Measurements from ENCODE around the gene PWWP2A. TPM values are rescaled to one million over a fixed set of nuclear protein-coding genes. Genes with fewer than 3 reads are reported as not detected.
A peak's percentile ranks its signal among the peaks of the same experiment; 100 is the strongest.

Gene PWWP2A
- total RNA-seq, 1 experiment from 2014 or later, result 61.1 TPM

DNA sequence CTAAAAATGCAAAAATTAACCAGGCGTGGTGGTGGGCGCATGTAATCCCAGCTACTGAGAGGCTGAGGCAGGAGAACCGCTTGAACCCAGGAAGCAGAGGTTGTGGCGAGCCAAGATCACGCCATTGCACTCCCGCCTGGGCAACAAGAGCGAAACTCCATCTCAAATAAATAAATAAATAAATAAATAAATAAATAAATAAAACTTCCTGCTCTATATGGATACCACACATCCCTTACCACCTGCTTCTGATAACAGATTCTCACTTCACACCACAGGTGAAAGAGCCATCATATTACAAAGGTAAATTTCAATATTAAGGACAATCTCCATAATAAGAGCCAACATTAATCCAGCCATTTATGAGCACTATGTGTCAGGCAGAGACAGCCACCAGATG is 9.4 kb upstream of the PWWP2A start (continued):
- TF ChIP-seq MXD4 (CRISPR knock-in tag; IDR thresholded peaks at IDR 0.05; ENCODE audit: borderline replicate concordance), result no peak
- TF ChIP-seq, protein P1, sequence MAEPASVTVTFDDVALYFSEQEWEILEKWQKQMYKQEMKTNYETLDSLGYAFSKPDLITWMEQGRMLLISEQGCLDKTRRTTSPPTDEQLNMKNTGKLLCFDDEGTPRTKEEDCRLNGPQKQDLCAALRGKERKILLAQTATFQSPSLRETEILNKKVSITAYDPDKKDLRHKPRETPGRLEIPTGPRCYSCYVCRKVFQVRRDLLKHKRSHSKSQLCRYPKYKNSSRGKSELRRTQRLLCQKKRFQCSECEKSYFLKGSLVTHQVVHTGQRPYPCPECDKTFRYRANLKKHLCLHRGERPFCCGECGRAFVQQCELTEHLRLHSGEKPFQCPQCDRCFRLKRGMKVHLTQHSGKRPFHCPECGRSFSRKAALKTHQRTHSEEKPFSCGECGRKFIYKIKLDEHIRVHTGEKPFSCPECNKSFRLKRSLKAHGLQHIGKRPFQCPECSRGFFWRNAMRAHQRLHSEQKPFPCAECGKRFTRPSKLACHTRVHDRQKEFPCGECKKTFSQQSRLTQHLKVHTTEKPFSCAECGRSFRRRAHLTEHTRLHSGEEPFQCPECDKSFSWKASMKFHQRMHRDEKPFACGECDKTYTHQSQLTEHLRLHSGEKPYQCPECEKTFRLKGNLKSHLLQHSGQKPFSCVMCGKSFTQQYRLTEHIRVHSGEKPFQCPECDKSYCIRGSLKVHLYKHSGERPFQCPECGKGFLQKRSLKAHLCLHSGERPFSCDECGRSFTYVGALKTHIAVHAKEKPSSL (CRISPR knock-in tag; conservative IDR thresholded peaks at IDR 0.05), result no peak
- TF ChIP-seq KAT7 (CRISPR knock-in tag; IDR thresholded peaks at IDR 0.05; ENCODE audit: borderline replicate concordance), result no peak
- no peak for TF ChIP-seq NR2C2 (CRISPR knock-in tag; IDR thresholded peaks at IDR 0.05)
- TF ChIP-seq, protein P2, sequence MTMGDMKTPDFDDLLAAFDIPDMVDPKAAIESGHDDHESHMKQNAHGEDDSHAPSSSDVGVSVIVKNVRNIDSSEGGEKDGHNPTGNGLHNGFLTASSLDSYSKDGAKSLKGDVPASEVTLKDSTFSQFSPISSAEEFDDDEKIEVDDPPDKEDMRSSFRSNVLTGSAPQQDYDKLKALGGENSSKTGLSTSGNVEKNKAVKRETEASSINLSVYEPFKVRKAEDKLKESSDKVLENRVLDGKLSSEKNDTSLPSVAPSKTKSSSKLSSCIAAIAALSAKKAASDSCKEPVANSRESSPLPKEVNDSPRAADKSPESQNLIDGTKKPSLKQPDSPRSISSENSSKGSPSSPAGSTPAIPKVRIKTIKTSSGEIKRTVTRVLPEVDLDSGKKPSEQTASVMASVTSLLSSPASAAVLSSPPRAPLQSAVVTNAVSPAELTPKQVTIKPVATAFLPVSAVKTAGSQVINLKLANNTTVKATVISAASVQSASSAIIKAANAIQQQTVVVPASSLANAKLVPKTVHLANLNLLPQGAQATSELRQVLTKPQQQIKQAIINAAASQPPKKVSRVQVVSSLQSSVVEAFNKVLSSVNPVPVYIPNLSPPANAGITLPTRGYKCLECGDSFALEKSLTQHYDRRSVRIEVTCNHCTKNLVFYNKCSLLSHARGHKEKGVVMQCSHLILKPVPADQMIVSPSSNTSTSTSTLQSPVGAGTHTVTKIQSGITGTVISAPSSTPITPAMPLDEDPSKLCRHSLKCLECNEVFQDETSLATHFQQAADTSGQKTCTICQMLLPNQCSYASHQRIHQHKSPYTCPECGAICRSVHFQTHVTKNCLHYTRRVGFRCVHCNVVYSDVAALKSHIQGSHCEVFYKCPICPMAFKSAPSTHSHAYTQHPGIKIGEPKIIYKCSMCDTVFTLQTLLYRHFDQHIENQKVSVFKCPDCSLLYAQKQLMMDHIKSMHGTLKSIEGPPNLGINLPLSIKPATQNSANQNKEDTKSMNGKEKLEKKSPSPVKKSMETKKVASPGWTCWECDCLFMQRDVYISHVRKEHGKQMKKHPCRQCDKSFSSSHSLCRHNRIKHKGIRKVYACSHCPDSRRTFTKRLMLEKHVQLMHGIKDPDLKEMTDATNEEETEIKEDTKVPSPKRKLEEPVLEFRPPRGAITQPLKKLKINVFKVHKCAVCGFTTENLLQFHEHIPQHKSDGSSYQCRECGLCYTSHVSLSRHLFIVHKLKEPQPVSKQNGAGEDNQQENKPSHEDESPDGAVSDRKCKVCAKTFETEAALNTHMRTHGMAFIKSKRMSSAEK (CRISPR knock-in tag; IDR thresholded peaks at IDR 0.05; ENCODE audit: borderline replicate concordance), result no peak
- TF ChIP-seq MLX (CRISPR knock-in tag; IDR thresholded peaks at IDR 0.05), result no peak
- no peak for TF ChIP-seq E2F5 (CRISPR knock-in tag; IDR thresholded peaks at IDR 0.05)
- TF ChIP-seq, protein P3, sequence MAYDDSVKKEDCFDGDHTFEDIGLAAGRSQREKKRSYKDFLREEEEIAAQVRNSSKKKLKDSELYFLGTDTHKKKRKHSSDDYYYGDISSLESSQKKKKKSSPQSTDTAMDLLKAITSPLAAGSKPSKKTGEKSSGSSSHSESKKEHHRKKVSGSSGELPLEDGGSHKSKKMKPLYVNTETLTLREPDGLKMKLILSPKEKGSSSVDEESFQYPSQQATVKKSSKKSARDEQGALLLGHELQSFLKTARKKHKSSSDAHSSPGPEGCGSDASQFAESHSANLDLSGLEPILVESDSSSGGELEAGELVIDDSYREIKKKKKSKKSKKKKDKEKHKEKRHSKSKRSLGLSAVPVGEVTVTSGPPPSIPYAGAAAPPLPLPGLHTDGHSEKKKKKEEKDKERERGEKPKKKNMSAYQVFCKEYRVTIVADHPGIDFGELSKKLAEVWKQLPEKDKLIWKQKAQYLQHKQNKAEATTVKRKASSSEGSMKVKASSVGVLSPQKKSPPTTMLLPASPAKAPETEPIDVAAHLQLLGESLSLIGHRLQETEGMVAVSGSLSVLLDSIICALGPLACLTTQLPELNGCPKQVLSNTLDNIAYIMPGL (CRISPR knock-in tag; IDR thresholded peaks at IDR 0.05), result no peak
- TF ChIP-seq, protein P4, sequence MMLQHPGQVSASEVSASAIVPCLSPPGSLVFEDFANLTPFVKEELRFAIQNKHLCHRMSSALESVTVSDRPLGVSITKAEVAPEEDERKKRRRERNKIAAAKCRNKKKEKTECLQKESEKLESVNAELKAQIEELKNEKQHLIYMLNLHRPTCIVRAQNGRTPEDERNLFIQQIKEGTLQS (CRISPR knock-in tag; conservative IDR thresholded peaks at IDR 0.05), result no peak
- TF ChIP-seq ZNF121 (CRISPR knock-in tag; IDR thresholded peaks at IDR 0.05), result no peak

DNA sequence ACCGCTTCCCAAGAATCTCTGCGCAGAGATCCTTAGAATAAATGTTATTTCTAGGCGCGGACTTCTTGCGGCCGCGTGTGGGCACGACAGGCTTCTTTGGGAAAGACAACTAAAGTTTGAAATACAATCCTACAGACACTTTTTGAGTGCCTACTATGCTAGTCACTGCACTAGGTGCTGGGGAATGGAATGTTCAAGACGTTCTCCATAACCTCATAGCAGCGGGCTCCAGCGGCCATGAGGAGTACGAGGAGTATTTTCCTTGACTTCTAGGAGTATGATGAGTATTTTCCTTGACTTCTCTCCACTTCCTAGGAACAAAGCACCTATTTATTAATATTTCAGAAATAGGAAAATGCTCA is 636 bp upstream of the PWWP2A start:
- TF ChIP-seq ATF6 (CRISPR knock-in tag; IDR thresholded peaks at IDR 0.05) (no peak), EMX1 (CRISPR knock-in tag; IDR thresholded peaks at IDR 0.05) (no peak), SMAD3 (CRISPR knock-in tag; IDR thresholded peaks at IDR 0.05; ENCODE audit: borderline replicate concordance) (no peak), ZNF219 (CRISPR knock-in tag; IDR thresholded peaks at IDR 0.05; ENCODE audit: borderline replicate concordance) (no peak), GTF2I (CRISPR knock-in tag; conservative IDR thresholded peaks at IDR 0.05) (no peak)
- no peaks in the 10 kb centered on the region for H3K27me3 Mint-ChIP-seq (ENCODE audit: low read depth)
- no peaks in the 10 kb centered on the region for H3K9me3 Mint-ChIP-seq
- peak overlapping the region; percentile 96 for H3K4me3 Mint-ChIP-seq
- POLR2A ChIA-PET, result no interaction called here
- peak overlapping the region; percentile 69 for H3K27ac Mint-ChIP-seq
- ATAC-seq (no peak), DNase-seq (ENCODE audit: low spot score) (no peak)
- H3K4me1 Mint-ChIP-seq, result peaks cover 18% of the 10 kb centered on the region
- CTCF ChIA-PET, result no interaction called here
- H3K36me3 Mint-ChIP-seq, result peaks cover 18% of the 10 kb centered on the region

All from WTC11 (cell line).